GM20000 (cell line): ENCODE data around the gene LILRA5.
"Not testable (repeated sequence)": the region's sequence is repeated elsewhere in the genome, so short reads cannot be mapped to it uniquely, and the experiment has no call there.

Experiments used
- DNase-seq: peaks from one replicate; pipeline ENCODE4 v3.0.0; 2012; ENCODE audit warnings: low spot score
- TF ChIP-seq, protein P1 (sequence below): IDR thresholded peaks from 2 replicates; pipeline ENCODE4 v1.5.1; 2012; ENCODE audit warnings: mild to moderate bottlenecking, control low read depth; ENCODE audit errors: extremely low read depth, missing control alignments

Gene LILRA5

DNA sequence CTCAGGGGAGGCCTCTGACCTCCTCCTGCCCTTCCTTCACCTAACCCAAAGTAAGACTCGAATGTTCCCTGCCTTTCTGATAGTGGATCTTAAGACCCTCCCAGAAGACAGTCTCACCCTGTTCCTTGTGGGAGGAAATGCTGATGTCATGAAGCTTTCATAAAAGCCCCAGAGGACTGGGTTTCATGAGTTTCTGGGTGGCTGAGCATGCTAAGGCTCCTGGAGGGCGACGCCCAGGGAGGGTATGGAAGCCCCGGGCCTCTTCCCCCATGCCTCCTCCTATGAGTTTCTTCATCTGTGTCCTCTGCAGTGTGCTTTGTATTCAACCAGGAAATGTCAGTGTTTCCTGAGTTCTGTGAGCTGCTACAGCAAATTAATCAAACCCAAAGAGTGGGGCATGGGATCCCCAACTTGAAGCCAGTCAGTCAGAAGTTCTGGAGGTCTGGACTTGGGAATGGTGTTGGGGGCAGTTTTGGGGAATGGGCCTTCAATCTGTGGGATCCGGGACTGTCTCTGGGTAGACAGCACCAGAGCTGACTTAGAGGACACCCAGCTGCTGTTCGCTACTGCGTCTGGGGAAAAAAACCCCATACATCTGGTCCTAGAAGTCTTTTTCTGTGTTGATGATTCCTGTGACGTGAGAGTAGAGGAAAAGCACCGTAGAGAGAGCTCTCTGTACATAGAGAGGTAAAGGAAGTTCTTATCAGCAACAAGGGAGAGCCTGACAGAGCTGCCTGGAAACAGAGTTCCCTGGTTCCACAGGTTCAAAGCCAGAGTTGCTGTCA is 30.1 kb downstream of the LILRA5 start:
- TF ChIP-seq, protein P1, sequence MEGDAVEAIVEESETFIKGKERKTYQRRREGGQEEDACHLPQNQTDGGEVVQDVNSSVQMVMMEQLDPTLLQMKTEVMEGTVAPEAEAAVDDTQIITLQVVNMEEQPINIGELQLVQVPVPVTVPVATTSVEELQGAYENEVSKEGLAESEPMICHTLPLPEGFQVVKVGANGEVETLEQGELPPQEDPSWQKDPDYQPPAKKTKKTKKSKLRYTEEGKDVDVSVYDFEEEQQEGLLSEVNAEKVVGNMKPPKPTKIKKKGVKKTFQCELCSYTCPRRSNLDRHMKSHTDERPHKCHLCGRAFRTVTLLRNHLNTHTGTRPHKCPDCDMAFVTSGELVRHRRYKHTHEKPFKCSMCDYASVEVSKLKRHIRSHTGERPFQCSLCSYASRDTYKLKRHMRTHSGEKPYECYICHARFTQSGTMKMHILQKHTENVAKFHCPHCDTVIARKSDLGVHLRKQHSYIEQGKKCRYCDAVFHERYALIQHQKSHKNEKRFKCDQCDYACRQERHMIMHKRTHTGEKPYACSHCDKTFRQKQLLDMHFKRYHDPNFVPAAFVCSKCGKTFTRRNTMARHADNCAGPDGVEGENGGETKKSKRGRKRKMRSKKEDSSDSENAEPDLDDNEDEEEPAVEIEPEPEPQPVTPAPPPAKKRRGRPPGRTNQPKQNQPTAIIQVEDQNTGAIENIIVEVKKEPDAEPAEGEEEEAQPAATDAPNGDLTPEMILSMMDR: no peak
- DNase-seq: no peak

DNA sequence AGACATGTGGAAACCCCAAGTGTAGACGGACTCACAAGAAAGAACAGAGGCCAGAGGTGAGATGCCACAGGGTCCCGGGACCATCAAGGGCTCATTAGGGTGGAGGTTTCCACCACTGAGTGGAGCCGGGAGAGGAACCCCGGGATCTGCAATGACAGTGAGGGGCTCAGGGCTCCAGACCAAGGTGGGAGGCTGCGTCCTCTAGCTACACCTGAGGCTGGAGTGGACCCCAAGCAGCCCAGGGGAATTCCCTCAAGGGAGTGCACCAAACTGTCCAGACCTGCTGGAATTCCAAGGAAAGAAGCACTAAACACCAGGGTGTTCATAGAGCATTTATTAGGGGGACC is 31.3 kb downstream of the LILRA5 start:
- not testable (repeated sequence) for DNase-seq

DNA sequence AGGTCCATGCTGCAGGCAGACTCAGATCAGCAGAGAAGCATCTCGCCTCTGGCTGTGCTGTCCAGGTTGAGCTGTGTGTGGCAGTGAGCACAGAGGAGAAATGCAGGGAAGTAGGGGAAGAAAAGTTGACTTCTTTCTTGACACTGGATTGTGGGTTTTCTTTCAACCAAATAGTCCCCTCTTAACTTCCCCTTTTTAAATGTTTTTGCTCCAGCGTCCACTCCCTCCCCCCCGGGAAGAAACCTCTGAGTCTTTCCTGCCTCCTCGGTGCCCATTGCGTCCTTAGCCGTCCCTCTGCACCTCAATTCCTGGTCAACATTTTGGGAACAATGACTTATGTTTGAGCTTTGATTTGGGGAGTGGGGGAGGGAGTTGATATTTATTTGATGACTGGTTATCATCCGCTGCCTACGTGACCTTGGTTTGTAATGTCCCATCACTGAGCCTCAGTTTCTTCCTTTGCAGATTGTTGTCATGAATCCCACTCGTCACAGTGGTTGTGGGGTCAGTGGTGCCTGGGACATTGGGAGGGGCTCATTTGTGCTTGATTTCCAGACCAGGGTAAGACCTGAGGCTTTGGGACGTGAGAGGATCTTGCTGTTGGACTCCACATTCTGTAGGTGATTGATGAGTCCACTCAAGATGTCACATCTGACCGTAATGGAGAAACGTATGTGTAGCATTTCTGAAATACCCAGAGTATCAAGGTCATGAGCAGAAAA is 31.8 kb downstream of the LILRA5 start, which contains the start of gene LILRB2:
LILRB2 (minus strand) TSS at position 104 of the 722 bp plus-strand sequence. CDS start 614 bp downstream, outside the sequence.
- TF ChIP-seq, protein P1: no peak
- no peak for DNase-seq

DNA sequence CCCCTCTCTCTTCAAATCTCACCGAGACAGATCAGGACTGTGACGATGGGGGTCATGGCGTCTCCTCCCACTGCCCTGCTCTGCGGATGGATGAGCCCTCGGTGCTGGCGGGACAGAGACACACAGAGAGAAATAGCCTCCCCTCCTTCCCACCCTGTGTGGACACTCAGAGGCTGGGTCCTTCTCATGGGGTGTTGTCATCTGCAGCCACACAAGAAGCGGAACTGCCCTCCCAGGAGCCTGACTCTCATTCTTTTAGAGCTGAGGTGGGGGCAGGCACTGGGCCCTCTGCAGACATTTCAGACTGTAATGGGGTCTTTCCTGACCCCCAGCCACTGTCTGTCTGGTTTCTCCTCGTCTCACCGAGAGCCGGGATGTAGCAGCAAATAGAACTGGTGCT is 32.5 kb downstream of the LILRA5 start:
- not testable (repeated sequence) for DNase-seq

DNA sequence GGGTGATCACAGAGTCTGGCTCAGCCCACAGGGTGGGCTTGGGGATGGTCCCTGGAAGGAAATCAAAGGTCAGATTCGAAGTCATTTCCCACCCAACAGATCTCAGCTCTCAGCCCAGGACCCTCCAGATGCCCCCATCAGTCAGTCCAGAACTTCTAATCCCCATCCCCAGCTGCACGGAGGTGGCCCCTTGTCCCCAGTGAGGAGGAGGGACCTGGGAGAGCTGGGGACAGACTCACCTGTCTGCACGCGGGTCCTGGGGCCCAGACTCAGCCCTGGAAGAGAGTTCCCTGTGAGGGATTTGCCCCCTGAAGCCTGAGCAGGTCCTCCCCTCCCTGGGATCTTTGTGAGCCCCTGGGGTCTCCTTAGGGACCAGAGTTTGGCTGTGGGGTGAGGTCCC is 32.9 kb downstream of the LILRA5 start:
- DNase-seq: not testable (repeated sequence)

DNA sequence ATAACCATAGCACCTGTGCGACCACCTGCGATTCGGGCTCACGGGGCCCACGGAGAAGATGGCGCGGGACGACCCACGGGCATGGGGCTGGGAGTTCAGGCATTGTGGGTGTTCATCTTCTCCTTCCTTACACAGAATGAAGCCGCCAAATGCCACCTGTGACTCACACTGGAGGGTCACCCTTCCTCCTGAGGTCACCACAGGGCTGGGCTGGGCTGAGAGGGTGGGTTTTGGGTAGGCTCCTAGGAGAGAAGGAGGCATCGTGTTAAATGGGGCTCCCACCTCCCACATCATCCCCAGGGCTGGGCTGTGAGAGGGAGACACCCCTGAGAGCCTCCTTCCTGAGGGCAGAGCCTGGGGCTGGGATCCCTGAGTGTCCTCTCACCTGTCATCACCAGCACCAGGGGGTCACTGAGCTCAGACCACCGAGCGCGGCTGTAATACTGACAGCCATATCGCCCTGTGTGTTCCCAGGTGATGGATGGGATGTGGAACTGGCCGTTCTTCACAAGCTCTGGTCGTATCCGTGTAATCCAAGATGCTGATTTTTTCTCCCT is 33.5 kb downstream of the LILRA5 start:
- no peak for DNase-seq

DNA sequence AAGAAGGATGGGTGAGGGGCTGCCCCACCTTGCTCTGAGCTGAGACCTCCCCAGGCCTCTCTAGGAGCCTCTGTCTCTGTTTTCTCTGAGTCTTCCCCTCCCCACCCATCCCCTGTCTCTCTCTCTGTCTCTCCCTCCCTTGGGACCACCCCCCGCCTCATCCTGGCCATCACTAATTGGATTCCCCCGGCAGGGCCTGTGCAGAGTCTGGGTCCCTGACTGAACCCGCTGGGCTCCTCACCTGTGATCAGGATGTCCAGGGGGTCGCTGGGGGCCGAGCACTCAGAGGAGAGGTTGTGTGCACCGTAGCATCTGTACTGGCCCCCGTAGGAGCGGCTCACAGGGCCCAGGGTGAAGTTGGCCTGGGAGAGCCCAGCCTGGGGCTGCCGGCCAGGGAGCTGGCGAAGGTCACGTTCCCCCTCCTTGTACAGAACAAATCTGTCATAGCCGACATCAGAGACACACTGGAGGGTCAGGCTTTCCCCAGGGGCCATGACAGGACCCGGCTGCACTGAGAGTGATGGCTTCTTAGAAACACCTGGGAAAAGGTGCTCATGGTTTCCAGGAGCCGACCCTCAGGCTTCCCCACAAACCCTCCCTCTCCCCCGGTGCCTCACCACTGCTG is 34.3 kb downstream of the LILRA5 start:
- not testable (repeated sequence) for DNase-seq

More for the DNA sequence above, 33.5 kb downstream of the LILRA5 start:
- TF ChIP-seq, protein P1: no peak

DNA sequence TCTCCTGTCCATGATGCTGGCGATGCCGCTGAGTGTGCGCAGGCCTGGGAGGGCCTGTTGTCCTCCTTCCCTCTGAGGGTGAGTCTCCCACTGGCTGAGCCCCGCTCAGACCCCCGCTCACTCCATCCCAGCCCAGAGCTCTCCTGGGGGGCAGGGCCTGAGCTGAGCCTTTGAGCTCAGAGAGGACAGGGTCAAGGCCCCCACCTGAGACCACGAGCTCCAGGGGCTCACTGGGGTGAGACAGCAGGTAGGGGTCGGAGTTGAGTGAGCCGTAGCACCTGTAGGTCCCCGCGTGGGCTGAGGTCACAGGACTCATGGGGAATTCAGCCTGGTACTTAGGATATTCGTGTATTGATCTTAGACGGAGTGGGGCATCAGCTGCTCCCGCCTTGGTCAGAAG is 34.9 kb downstream of the LILRA5 start:
- not testable (repeated sequence) for DNase-seq

DNA sequence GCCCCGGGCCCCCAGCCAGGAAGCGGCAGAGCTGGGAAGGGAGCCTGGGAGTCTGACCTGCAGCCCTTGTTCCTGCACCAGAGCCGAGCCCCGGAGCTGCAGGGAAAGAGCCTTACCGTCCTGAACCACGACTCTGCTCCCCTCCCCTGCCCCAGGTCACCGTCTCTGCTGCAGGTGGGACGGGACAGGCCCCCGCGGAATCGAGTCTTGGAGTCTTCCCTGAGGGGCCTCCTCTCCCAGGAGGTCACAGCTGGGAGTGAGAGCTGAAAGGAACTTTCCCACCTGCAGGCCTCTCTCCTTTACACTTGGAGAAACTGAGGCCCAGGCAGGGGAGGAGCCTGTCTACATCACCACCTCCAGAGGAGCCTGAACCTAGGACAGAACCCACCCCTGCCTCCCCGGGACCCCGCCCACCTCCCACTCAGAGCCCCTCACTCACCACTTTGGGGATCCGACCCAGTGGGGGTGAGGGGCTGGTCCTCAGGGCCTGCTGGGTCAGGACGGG is 35.8 kb downstream of the LILRA5 start:
- not testable (repeated sequence) for DNase-seq

DNA sequence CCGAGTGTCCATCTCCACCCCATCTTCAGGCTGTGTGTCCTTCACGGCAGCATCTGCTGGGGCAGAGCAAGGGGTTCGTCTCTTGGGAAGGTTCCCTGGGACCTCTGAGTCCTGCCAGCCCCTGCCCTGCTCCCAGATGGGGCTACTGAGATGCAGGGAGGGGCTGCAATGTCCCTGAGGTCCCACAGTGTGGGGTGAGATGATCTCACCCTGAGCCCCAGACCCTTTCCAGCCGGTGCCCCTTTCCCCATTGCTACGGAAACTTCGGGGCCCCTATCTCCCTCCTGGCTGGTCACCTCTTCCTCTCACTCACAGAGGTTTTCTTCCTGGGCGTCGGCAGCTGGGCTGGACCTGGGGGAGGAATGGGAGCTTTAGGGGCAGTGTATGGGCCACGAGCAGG is 37.0 kb downstream of the LILRA5 start:
- TF ChIP-seq, protein P1: no peak
- no peak for DNase-seq

DNA sequence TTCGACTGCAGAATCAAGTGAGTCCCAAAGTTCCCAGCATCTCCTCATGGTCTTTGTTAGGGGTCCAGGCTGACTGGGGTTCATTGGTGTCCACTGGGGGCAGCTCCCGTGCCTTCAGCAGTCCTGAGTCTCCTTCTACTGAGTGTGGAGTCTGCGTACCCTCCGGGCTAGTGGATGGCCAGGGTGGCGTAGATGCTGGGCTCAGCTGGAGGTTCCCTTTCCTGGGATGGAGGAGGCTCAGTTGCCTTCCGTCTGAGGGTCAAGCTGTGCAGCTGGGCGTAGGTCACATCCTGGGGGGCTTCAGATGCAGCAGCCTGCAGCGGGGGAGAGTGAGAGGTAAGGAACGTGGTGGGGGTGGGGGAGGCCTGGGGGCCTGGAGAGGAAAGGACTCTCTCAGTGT is 38.5 kb downstream of the LILRA5 start:
- DNase-seq: not testable (repeated sequence)
